KOPT-K1 (cell line): Measurements from ENCODE around the gene GID8.

Source experiments
- H3K27ac ChIP-seq: fragments of 200-600 bp; sonication (generic); 2 replicates; pipeline ENCODE4 v1.5.1; 2016; ENCODE audit warnings: antibody characterized with exemption, mild to moderate bottlenecking, low read depth, low read length; ENCODE audit not compliant: poor library complexity, severe bottlenecking
- H3K36me3 ChIP-seq: fragments of 200-600 bp; sonication (generic); 2 replicates; pipeline ENCODE4 v1.5.1; 2017; ENCODE audit warnings: antibody characterized with exemption, mild to moderate bottlenecking, low read length, moderate library complexity; ENCODE audit not compliant: insufficient read depth
- H3K9me3 ChIP-seq: fragments of 200-600 bp; sonication (generic); 2 replicates; pipeline ENCODE4 v1.5.1; 2017; ENCODE audit warnings: antibody characterized with exemption, low read length, mild to moderate bottlenecking; ENCODE audit not compliant: insufficient read depth, poor library complexity, severe bottlenecking

Gene GID8

GRCh38 chr20:62970307-62971210 lies 32.6 kb downstream of the GID8 start:
- Histone ChIP-seq H3K27ac (no peak overlapping the region), H3K9me3 (no peaks in the 10 kb centered on the region), H3K36me3 (no peaks in the 10 kb centered on the region)

- Histone ChIP-seq H3K36me3 (no peaks in the 10 kb centered on the region), H3K9me3 (no peaks in the 10 kb centered on the region), H3K27ac (no peak overlapping the region)
Observed at GRCh38 chr20:62971211-62971949, 33.4 kb downstream of the GID8 start.

GRCh38 chr20:62971950-62972844 lies 34.2 kb downstream of the GID8 start:
- no peaks in the 10 kb centered on the region for H3K9me3 ChIP-seq
- no peak overlapping the region for H3K27ac ChIP-seq
- no peaks in the 10 kb centered on the region for H3K36me3 ChIP-seq

GRCh38 chr20:62972845-62973745 lies 35.1 kb downstream of the GID8 start:
- Histone ChIP-seq H3K36me3 (no peaks in the 10 kb centered on the region), H3K27ac (no peak overlapping the region), H3K9me3 (no peaks in the 10 kb centered on the region)

GRCh38 chr20:62975251-62975760 lies 37.4 kb downstream of the GID8 start:
- Histone ChIP-seq H3K9me3 (no peaks in the 10 kb centered on the region), H3K27ac (no peak overlapping the region), H3K36me3 (no peaks in the 10 kb centered on the region)

GRCh38 chr20:62975812-62976508 lies 38.0 kb downstream of the GID8 start:
- no peaks in the 10 kb centered on the region for H3K9me3 ChIP-seq
- no peaks in the 10 kb centered on the region for H3K36me3 ChIP-seq
- no peak overlapping the region for H3K27ac ChIP-seq

GRCh38 chr20:62976886-62977285 lies 38.9 kb downstream of the GID8 start:
- H3K36me3 ChIP-seq, result no peaks in the 10 kb centered on the region
- H3K27ac ChIP-seq, result peak overlapping the region; percentile 71
- no peaks in the 10 kb centered on the region for H3K9me3 ChIP-seq

GRCh38 chr20:62977613-62978560 lies 39.9 kb downstream of the GID8 start:
- Histone ChIP-seq H3K36me3 (no peaks in the 10 kb centered on the region), H3K9me3 (no peaks in the 10 kb centered on the region), H3K27ac (peak overlapping the region; percentile 71)

GRCh38 chr20:62978561-62978943 lies 40.6 kb downstream of the GID8 start:
- Histone ChIP-seq H3K36me3 (no peaks in the 10 kb centered on the region), H3K9me3 (no peaks in the 10 kb centered on the region), H3K27ac (peak overlapping the region; percentile 71)

GRCh38 chr20:62979310-62979709 lies 41.4 kb downstream of the GID8 start:
- Histone ChIP-seq H3K36me3 (no peaks in the 10 kb centered on the region), H3K9me3 (no peaks in the 10 kb centered on the region), H3K27ac (peak overlapping the region; percentile 71)

- peak overlapping the region; percentile 71 for H3K27ac ChIP-seq
Observed at GRCh38 chr20:62979876-62980373, 42.0 kb downstream of the GID8 start.

GRCh38 chr20:62980380-62980960 lies 42.5 kb downstream of the GID8 start:
- H3K27ac ChIP-seq, result peak overlapping the region; percentile 71
- H3K36me3 ChIP-seq, result no peaks in the 10 kb centered on the region
- no peaks in the 10 kb centered on the region for H3K9me3 ChIP-seq

More at GRCh38 chr20:62979876-62980373, 42.0 kb downstream of the GID8 start:
- no peaks in the 10 kb centered on the region for H3K9me3 ChIP-seq
- no peaks in the 10 kb centered on the region for H3K36me3 ChIP-seq
